Mesothelial cell of epicardium (in vitro differentiated cells): Measurements from ENCODE around the gene NEK11. TPM values are rescaled to one million over a fixed set of nuclear protein-coding genes. Genes with fewer than 3 reads are reported as not detected.

Experiments used
- DNase-seq, 2 experiments: peaks; one replicate each; pipeline ENCODE4 v3.0.0; 2021; ENCODE audit warnings: low spot score in 2 of 2; ENCODE audit not compliant: unreplicated experiment in 2 of 2
- H3K27ac Mint-ChIP-seq: 2 replicates; pipeline ENCODE4 v1.8.0; 2021; ENCODE audit warnings: mixed read lengths
- H3K27me3 Mint-ChIP-seq: 2 replicates; pipeline ENCODE4 v1.8.0; 2021; ENCODE audit warnings: low read depth, mixed read lengths
- H3K36me3 Mint-ChIP-seq: 2 replicates; pipeline ENCODE4 v1.8.0; 2021; ENCODE audit warnings: mixed read lengths
- H3K4me1 Mint-ChIP-seq: 2 replicates; pipeline ENCODE4 v1.8.0; 2021; ENCODE audit warnings: mixed read lengths
- H3K4me3 Mint-ChIP-seq: 2 replicates; pipeline ENCODE4 v1.8.0; 2021; ENCODE audit warnings: mild to moderate bottlenecking, moderate library complexity, mixed read lengths
- H3K9me3 Mint-ChIP-seq: 2 replicates; pipeline ENCODE4 v1.8.0; 2021; ENCODE audit warnings: mixed read lengths
- total RNA-seq: library from RNA; stranded (reverse); gene quantifications from 3 replicates; pipeline ENCODE4 v1.2.1, GENCODE V29; 2021
- TF ChIP-seq, protein P1 (sequence below): fragments of 200-600 bp; sonication (generic); IDR thresholded peaks from one replicate; pipeline ENCODE4 v1.5.0; 2021; ENCODE audit warnings: antibody characterized with exemption; ENCODE audit not compliant: unreplicated experiment

Gene NEK11
- total RNA-seq, 1 donor from 2014 or later: 11.3 TPM

DNA sequence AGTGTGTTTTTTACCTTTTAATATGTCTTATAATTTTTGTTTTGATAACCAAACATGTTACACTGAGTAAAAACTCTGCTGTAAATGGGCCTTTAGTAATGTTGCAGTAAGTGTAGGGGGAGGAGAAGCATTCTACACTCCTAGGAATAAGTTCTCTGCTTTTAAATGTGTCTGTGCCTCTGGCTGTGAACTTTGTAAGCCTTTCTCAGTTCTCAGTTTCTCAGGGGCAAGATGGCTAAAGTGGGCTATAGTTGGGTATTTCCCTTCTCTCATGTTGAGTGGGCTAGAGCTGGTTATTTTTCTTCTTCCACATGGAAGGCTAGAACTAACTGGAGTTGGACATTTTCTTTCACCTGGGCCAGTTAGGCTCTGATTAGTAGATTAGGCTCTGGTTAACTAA is 279.6 kb downstream of the NEK11 start:
- no peak overlapping the region for H3K27ac Mint-ChIP-seq
- TF ChIP-seq, protein P1, sequence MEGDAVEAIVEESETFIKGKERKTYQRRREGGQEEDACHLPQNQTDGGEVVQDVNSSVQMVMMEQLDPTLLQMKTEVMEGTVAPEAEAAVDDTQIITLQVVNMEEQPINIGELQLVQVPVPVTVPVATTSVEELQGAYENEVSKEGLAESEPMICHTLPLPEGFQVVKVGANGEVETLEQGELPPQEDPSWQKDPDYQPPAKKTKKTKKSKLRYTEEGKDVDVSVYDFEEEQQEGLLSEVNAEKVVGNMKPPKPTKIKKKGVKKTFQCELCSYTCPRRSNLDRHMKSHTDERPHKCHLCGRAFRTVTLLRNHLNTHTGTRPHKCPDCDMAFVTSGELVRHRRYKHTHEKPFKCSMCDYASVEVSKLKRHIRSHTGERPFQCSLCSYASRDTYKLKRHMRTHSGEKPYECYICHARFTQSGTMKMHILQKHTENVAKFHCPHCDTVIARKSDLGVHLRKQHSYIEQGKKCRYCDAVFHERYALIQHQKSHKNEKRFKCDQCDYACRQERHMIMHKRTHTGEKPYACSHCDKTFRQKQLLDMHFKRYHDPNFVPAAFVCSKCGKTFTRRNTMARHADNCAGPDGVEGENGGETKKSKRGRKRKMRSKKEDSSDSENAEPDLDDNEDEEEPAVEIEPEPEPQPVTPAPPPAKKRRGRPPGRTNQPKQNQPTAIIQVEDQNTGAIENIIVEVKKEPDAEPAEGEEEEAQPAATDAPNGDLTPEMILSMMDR: no peak
- H3K36me3 Mint-ChIP-seq: no peaks in the 10 kb centered on the region
- H3K9me3 Mint-ChIP-seq: no peaks in the 10 kb centered on the region
- H3K4me1 Mint-ChIP-seq: no peaks in the 10 kb centered on the region
- no peak overlapping the region for H3K4me3 Mint-ChIP-seq
- DNase-seq: no peak
- peaks cover 34% of the 10 kb centered on the region for H3K27me3 Mint-ChIP-seq

DNA sequence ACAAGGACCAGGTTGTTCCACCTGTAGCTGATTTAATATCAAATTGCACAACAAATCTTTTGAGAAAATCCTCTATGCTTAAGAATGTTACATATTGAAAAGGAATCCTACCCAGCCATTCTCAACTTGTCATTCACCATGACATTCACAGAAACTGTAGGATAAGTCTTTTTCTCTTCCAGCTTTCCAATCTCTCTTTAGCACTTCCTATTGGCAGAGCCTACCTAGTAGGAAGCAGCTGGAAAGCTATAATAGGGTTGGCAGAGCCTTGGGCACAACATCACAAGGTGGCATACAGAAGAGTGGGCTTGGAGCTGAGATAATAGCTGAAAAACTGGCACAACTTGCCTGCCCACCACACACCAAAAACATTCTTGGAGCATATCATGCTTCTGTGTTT is 287.6 kb downstream of the NEK11 start:
- Mint-ChIP-seq H3K4me1 (no peaks in the 10 kb centered on the region), H3K27ac (no peak overlapping the region), H3K27me3 (peaks cover 16% of the 10 kb centered on the region), H3K9me3 (no peaks in the 10 kb centered on the region), H3K4me3 (no peak overlapping the region), H3K36me3 (no peaks in the 10 kb centered on the region)
- TF ChIP-seq, protein P1: no peak
- DNase-seq: no peak

DNA sequence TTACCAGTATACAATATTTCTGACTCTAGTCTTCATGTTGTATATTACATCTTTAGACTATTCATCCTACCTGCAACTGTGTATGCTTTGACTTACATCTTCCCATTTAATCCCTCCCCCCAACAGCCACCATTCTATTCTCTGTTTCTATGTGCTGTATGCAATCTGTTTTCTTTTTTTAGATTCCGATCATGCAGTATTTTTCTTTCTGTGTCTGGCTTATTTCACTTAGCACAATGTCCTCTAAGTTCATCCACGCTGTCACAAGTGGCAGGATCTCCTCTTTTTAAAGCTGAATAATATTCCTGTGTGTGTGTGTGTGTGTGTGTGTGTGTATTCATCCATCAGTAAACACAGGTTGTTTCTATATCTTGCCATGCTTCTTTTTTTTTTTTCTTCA is 288.5 kb downstream of the NEK11 start:
- Mint-ChIP-seq H3K4me1 (no peaks in the 10 kb centered on the region), H3K4me3 (no peak overlapping the region), H3K27me3 (peaks cover 14% of the 10 kb centered on the region), H3K9me3 (no peaks in the 10 kb centered on the region), H3K36me3 (no peaks in the 10 kb centered on the region), H3K27ac (no peak overlapping the region)
- TF ChIP-seq, protein P1: no peak
- no peak for DNase-seq

DNA sequence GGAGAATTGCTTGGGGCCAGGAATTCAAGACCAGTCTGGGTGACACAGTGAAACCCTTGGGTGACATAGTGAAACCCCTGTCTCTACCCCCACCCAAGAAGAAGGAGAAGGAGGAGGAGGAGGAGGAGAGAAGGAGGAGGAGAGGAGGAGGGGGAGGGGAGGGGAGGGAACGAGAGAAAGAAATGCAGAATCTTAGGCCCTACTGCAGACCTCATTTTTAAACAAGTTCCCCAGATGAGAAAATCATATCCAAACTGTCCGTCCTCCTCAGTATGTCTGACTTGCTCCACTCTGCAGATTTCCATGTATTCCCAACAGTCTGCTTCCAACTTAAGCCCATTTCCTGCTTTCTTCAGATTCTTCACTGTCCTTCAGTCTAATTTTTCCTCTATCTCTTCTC is 291.0 kb downstream of the NEK11 start:
- Mint-ChIP-seq H3K27me3 (peaks cover 13% of the 10 kb centered on the region), H3K36me3 (no peaks in the 10 kb centered on the region), H3K4me3 (no peak overlapping the region), H3K4me1 (no peaks in the 10 kb centered on the region), H3K27ac (no peak overlapping the region), H3K9me3 (no peaks in the 10 kb centered on the region)
- TF ChIP-seq, protein P1: no peak
- no peak for DNase-seq

DNA sequence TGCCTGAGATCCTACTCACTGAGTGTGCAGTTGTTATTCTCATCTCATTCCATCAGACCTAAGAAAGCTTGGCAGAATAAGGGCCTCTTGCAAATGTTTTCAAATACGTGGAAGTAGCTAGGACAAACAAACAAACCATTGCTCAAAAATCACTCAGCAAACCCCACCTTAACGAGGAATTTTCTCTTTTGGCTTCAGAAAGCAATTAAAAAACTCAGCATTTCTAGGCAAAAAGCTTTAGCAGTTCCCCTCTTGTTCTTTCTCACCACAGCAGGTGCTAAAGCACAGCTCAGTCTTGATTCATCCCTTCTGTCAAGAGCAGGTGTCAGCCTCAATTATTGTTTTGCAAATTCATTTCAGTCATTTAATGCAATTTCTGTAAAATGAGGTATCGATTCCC is 296.3 kb downstream of the NEK11 start:
- TF ChIP-seq, protein P1: no peak
- no peak overlapping the region for H3K27ac Mint-ChIP-seq
- no peaks in the 10 kb centered on the region for H3K9me3 Mint-ChIP-seq
- H3K36me3 Mint-ChIP-seq: no peaks in the 10 kb centered on the region
- peaks cover 2% of the 10 kb centered on the region for H3K27me3 Mint-ChIP-seq
- no peaks in the 10 kb centered on the region for H3K4me1 Mint-ChIP-seq
- DNase-seq: no peak
- no peak overlapping the region for H3K4me3 Mint-ChIP-seq

DNA sequence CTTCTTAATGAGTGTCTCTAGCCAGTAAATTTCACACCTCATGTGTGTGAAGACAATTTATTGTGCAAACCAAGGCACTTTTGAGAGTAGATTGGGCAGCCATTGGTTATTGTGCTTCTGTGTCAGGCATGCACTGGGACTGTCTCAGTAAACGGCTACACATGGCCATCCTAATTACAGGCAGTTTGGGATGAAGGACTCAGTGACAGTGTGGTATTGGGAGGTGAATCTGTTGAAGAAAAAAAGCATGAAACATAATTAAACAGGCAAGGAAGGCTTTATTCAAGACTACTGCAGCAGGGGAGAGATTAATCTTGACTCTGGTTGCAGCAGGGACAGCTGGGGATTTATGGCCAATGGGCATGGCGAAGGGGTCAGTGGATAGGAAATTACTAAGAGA is 297.1 kb downstream of the NEK11 start:
- Mint-ChIP-seq H3K4me1 (no peaks in the 10 kb centered on the region), H3K36me3 (no peaks in the 10 kb centered on the region), H3K27me3 (peaks cover 2% of the 10 kb centered on the region), H3K4me3 (no peak overlapping the region), H3K27ac (no peak overlapping the region), H3K9me3 (no peaks in the 10 kb centered on the region)
- TF ChIP-seq, protein P1: no peak
- no peak for DNase-seq
